ENCODE data around the gene CPED1. TPM values are rescaled to one million over a fixed set of nuclear protein-coding genes. Genes with fewer than 3 reads are reported as not detected.

CPED1 gene
- total and polyA plus RNA-seq, 10 of the 15 experiments (the other 5 are each of a cell fraction or from before 2014, with no cell fraction given), result 0.01 to 0.77 (median 0.10) TPM; not detected in 1

DNA sequence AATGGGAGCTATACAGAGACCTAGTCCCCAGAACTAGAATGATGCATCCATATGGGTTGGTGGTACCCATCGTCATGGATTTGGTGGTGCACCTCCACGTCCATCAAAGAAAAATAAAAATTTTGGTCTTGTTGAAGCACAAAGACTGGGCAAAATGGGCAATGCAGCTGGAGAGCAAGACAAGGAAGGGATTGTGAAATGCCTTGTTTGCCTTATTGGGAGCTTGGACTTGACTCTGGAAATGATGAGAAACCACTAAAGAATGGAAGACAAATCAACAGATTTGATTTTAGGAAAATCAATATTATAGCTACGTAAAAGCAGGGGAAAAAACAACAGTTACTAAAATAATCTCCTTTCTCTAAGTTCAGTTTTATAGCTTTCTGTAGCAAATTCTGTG lies 150.9 kb downstream of the CPED1 start:
- in situ Hi-C loops (cut with MboI) (loop anchor here (10.0 to 25.0 kb wide), 2 partner anchors 415 to 848 kb away; no protein-coding TSS in a partner anchor), intact Hi-C loops (cut with micrococcal nuclease; ENCODE audit: unreplicated experiment) (loop anchor here (5.0 kb wide), 1 partner anchor 138 kb away; no protein-coding TSS in a partner anchor)
- Histone ChIP-seq H3K36me3 (ENCODE audit: control insufficient read depth in 2 of 2, insufficient read depth in 2 of 2, low read length in 1 of 2) (no peaks in the 10 kb centered on the region), H3K4me1 (ENCODE audit: control insufficient read depth, insufficient read depth, low read length) (no peaks in the 10 kb centered on the region), H3K4me3 (no peak overlapping the region), H2AFZ (ENCODE audit: control insufficient read depth, low read depth, low read length) (no peak overlapping the region), H3K9ac (ENCODE audit: control insufficient read depth, insufficient read depth, low read length) (no peak overlapping the region), H3K4me2 (ENCODE audit: control insufficient read depth, insufficient read depth) (no peak overlapping the region), H3K9me3 (replicated peaks; ENCODE audit: control insufficient read depth, insufficient read depth, low read length) (no peaks in the 10 kb centered on the region), H4K20me1 (ENCODE audit: control insufficient read depth, insufficient read depth) (no peaks in the 10 kb centered on the region), H3K27me3 (replicated peaks in 1 of 2; ENCODE audit: control insufficient read depth in 2 of 2, insufficient read depth in 2 of 2, low read length in 1 of 2) (no peaks in the 10 kb centered on the region), H3K79me2 (ENCODE audit: control insufficient read depth, insufficient read depth, low read length) (no peaks in the 10 kb centered on the region), H3K27ac (ENCODE audit: control insufficient read depth, insufficient read depth) (no peak overlapping the region)
- FAIRE-seq, result no peak
- POLR2A ChIA-PET, result no interaction called here
- no peak for ATAC-seq
- CTCF ChIA-PET, result interaction anchor here (1.6 to 1.8 kb wide), 2 partner anchors 11 to 14 kb away, joined by 4 to 6 read pairs; no protein-coding TSS in a partner anchor
- RAD21 ChIA-PET (ENCODE audit: unreplicated experiment), result interaction anchor here (0.6 kb wide), 1 partner anchor 72 kb away, joined by 3 read pairs; no protein-coding TSS in a partner anchor
- WGBS (ENCODE audit: insufficient coverage, insufficient replicate concordance, low lambda C conversion rate, missing lambda C conversion rate), result 59% methylated on average over 3 of the region's 3 CpGs
- BruUV-seq (replicated peaks), result no TSS peak
- SMC1A ChIA-PET (ENCODE audit: uncharacterized antibody, unreplicated experiment), result interaction anchor here (0.8 to 1.7 kb wide), 12 partner anchors 11 to 412 kb away, joined by 3 to 6 read pairs (median 3); no protein-coding TSS in a partner anchor
- DNase-seq (ENCODE audit: low read depth, low spot score), result no peak
- TF ChIP-seq, protein P1, sequence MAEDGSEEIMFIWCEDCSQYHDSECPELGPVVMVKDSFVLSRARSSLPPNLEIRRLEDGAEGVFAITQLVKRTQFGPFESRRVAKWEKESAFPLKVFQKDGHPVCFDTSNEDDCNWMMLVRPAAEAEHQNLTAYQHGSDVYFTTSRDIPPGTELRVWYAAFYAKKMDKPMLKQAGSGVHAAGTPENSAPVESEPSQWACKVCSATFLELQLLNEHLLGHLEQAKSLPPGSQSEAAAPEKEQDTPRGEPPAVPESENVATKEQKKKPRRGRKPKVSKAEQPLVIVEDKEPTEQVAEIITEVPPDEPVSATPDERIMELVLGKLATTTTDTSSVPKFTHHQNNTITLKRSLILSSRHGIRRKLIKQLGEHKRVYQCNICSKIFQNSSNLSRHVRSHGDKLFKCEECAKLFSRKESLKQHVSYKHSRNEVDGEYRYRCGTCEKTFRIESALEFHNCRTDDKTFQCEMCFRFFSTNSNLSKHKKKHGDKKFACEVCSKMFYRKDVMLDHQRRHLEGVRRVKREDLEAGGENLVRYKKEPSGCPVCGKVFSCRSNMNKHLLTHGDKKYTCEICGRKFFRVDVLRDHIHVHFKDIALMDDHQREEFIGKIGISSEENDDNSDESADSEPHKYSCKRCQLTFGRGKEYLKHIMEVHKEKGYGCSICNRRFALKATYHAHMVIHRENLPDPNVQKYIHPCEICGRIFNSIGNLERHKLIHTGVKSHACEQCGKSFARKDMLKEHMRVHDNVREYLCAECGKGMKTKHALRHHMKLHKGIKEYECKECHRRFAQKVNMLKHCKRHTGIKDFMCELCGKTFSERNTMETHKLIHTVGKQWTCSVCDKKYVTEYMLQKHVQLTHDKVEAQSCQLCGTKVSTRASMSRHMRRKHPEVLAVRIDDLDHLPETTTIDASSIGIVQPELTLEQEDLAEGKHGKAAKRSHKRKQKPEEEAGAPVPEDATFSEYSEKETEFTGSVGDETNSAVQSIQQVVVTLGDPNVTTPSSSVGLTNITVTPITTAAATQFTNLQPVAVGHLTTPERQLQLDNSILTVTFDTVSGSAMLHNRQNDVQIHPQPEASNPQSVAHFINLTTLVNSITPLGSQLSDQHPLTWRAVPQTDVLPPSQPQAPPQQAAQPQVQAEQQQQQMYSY (CRISPR knock-in tag; IDR thresholded peaks at IDR 0.05), result no peak

DNA sequence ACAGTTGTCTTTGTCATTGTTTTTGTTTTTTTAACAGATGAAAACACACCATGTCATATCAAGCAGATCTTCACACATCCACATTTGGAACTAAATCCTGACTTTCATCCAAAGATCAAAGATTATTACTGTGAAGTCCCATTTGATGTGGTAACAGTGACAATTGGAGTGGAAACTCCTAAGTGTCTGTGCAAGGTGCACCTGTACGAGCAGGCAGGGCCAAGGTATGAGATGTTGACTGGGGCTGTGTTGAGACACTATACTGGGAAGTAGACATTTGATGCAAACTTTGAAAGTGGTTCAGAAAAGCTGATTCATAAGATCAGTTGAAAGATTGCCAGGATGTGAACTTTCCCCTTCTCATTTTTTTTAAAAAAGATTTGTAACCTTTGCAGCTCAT lies 152.3 kb downstream of the CPED1 start:
- Histone ChIP-seq H3K79me2 (ENCODE audit: control insufficient read depth, insufficient read depth, low read length) (no peaks in the 10 kb centered on the region), H3K9ac (ENCODE audit: control insufficient read depth, insufficient read depth, low read length) (no peak overlapping the region), H3K4me3 (no peak overlapping the region), H3K36me3 (ENCODE audit: control insufficient read depth in 2 of 2, insufficient read depth in 2 of 2, low read length in 1 of 2) (no peaks in the 10 kb centered on the region), H3K27me3 (replicated peaks in 1 of 2; ENCODE audit: control insufficient read depth in 2 of 2, insufficient read depth in 2 of 2, low read length in 1 of 2) (no peaks in the 10 kb centered on the region), H3K9me3 (replicated peaks; ENCODE audit: control insufficient read depth, insufficient read depth, low read length) (no peaks in the 10 kb centered on the region), H2AFZ (ENCODE audit: control insufficient read depth, low read depth, low read length) (no peak overlapping the region), H3K4me2 (ENCODE audit: control insufficient read depth, insufficient read depth) (no peak overlapping the region), H4K20me1 (ENCODE audit: control insufficient read depth, insufficient read depth) (no peaks in the 10 kb centered on the region), H3K4me1 (ENCODE audit: control insufficient read depth, insufficient read depth, low read length) (no peaks in the 10 kb centered on the region), H3K27ac (ENCODE audit: control insufficient read depth, insufficient read depth) (no peak overlapping the region)
- POLR2A ChIA-PET, result interaction anchor here (1.1 kb wide), 1 partner anchor 27 kb away, joined by 4 read pairs; no protein-coding TSS in a partner anchor
- 76% methylated on average over 1 of the region's 1 CpG for WGBS (ENCODE audit: insufficient coverage, insufficient replicate concordance, low lambda C conversion rate, missing lambda C conversion rate)
- SMC1A ChIA-PET (ENCODE audit: uncharacterized antibody, unreplicated experiment), result interaction anchor here (1.5 to 1.7 kb wide), 2 partner anchors 173 to 410 kb away, joined by 3 read pairs; no protein-coding TSS in a partner anchor
- FAIRE-seq (no peak), ATAC-seq (no peak), DNase-seq (ENCODE audit: low read depth, low spot score) (no peak)
- intact Hi-C loops (cut with micrococcal nuclease; ENCODE audit: unreplicated experiment), result no loop called here
- in situ Hi-C loops (cut with MboI), result loop anchor here (25.0 kb wide), 1 partner anchor 847 kb away; no protein-coding TSS in a partner anchor
- BruUV-seq (replicated peaks), result no TSS peak
- RAD21 ChIA-PET (ENCODE audit: unreplicated experiment), result interaction anchor here (1.1 kb wide), 1 partner anchor 42 kb away, joined by 3 read pairs; no protein-coding TSS in a partner anchor
- CTCF ChIA-PET, result interaction anchor here (0.9 kb wide), 1 partner anchor 13 kb away, joined by 3 read pairs; no protein-coding TSS in a partner anchor
- no peak for TF ChIP-seq STAT1 (conservative IDR thresholded peaks at IDR 0.05)
- TF ChIP-seq ZNF217 (IDR thresholded peaks at IDR 0.05), result no peak
- TF ChIP-seq, protein P2, sequence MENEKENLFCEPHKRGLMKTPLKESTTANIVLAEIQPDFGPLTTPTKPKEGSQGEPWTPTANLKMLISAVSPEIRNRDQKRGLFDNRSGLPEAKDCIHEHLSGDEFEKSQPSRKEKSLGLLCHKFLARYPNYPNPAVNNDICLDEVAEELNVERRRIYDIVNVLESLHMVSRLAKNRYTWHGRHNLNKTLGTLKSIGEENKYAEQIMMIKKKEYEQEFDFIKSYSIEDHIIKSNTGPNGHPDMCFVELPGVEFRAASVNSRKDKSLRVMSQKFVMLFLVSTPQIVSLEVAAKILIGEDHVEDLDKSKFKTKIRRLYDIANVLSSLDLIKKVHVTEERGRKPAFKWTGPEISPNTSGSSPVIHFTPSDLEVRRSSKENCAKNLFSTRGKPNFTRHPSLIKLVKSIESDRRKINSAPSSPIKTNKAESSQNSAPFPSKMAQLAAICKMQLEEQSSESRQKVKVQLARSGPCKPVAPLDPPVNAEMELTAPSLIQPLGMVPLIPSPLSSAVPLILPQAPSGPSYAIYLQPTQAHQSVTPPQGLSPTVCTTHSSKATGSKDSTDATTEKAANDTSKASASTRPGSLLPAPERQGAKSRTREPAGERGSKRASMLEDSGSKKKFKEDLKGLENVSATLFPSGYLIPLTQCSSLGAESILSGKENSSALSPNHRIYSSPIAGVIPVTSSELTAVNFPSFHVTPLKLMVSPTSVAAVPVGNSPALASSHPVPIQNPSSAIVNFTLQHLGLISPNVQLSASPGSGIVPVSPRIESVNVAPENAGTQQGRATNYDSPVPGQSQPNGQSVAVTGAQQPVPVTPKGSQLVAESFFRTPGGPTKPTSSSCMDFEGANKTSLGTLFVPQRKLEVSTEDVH (IDR thresholded peaks at IDR 0.05; ENCODE audit: low read depth, partially characterized antibody), result no peak
- TF ChIP-seq, protein P1 (CRISPR knock-in tag; IDR thresholded peaks at IDR 0.05), result no peak
